SK-N-SH treated with all-trans-retinoic acid at 6 μM for 48 hours (cell line): ENCODE results near the gene PCTP.

Experiments used
- ARNTL ChIP-seq: fragments of 450-650 bp; formaldehyde crosslinking; IDR thresholded peaks from 2 replicates; pipeline ENCODE4 v1.5.0; 2020; ENCODE audit warnings: low read depth, mild to moderate bottlenecking, moderate library complexity, borderline replicate concordance
- BACH2 ChIP-seq: fragments of 250-450 bp; sonication (Bioruptor Pico); IDR thresholded peaks from 2 replicates; pipeline ENCODE4 v1.9.0; 2021; ENCODE audit warnings: mild to moderate bottlenecking, borderline replicate concordance
- CSDC2 ChIP-seq: fragments of 250-450 bp; sonication (Bioruptor Pico); IDR thresholded peaks from 2 replicates; pipeline ENCODE4 v1.5.0; 2020; ENCODE audit warnings: mild to moderate bottlenecking, moderate library complexity
- ISL1 ChIP-seq: fragments of 250-450 bp; sonication (Bioruptor Pico); IDR thresholded peaks from 2 replicates; pipeline ENCODE4 v2.1.2; 2022; ENCODE audit warnings: mild to moderate bottlenecking, moderate library complexity
- PATZ1 ChIP-seq: fragments of 250-450 bp; sonication (Bioruptor Pico); IDR thresholded peaks from 2 replicates; pipeline ENCODE4 v1.8.0; 2020; ENCODE audit warnings: mild to moderate bottlenecking, moderate library complexity, borderline replicate concordance
- TCF4 ChIP-seq: fragments of 250-450 bp; sonication (Bioruptor Pico); IDR thresholded peaks from 2 replicates; pipeline ENCODE4 v1.8.0; 2021; ENCODE audit warnings: mild to moderate bottlenecking, moderate library complexity, borderline replicate concordance
- ZFP3 ChIP-seq: fragments of 250-450 bp; sonication (Bioruptor Pico); IDR thresholded peaks from 2 replicates; pipeline ENCODE4 v1.5.0; 2020; ENCODE audit warnings: mild to moderate bottlenecking, moderate library complexity
- ZFP30 ChIP-seq: fragments of 450-650 bp; formaldehyde crosslinking; IDR thresholded peaks from 2 replicates; pipeline ENCODE4 v1.5.0; 2022; ENCODE audit warnings: mild to moderate bottlenecking, moderate library complexity
- ZNF565 ChIP-seq: fragments of 450-650 bp; formaldehyde crosslinking; conservative IDR thresholded peaks from 2 replicates; pipeline ENCODE4 v1.5.0; 2020; ENCODE audit warnings: low read depth, mild to moderate bottlenecking, moderate library complexity
- ZNF8 ChIP-seq: fragments of 450-650 bp; formaldehyde crosslinking; IDR thresholded peaks from 2 replicates; pipeline ENCODE4 v1.5.0; 2020; ENCODE audit warnings: mild to moderate bottlenecking, moderate library complexity

- TF ChIP-seq ZNF565 (CRISPR knock-in tag) (no peak), BACH2 (CRISPR knock-in tag) (no peak), CSDC2 (CRISPR knock-in tag) (no peak), ISL1 (CRISPR knock-in tag) (no peak; the same call in 1 of the 2 replicates), ZFP30 (CRISPR knock-in tag) (no peak), PATZ1 (CRISPR knock-in tag) (no peak), ZNF8 (no peak), TCF4 (CRISPR knock-in tag) (no peak), ARNTL (CRISPR knock-in tag) (no peak), ZFP3 (no peak)
Measured at GRCh38 chr17:55722016-55722736, 28.7 kb upstream of the PCTP start.
